ENCODE measurements around the gene EIF4E3. TPM values are rescaled to one million over a fixed set of nuclear protein-coding genes. Genes with fewer than 3 reads are reported as not detected.

The EIF4E3 gene
- total RNA-seq, 1 experiment from 2014 or later, result 2.2 TPM

DNA sequence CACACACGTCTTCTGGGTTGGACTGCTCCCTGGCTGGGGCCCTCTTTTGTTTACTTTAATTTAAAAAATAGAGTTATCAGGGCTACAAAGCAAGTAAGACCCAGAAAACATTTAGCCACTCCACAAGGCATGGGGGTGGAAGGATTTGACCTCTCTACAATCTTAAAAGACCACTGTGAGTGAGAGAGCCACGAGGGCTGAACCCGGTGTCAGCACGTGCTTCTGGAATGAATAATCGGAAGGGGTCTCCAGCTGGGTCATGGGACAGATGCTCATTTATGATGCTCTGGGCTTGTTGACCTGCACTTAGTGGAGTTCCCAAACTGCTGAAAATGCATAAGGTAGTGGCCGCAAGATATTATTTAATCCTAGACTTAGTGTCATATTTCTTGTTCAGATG, 52.4 kb downstream of the EIF4E3 start:
- ChIA-PET CTCF (no interaction called here), POLR2A (ENCODE audit: unreplicated experiment) (no interaction called here)
- Histone ChIP-seq H3K27me3 (ENCODE audit: low read length) (no peaks in the 10 kb centered on the region), H3K9ac (ENCODE audit: low read length) (no peak overlapping the region), H3K9me3 (ENCODE audit: low read length) (no peaks in the 10 kb centered on the region), H3K36me3 (ENCODE audit: low read depth, low read length) (no peaks in the 10 kb centered on the region), H3K27ac (ENCODE audit: low read length) (no peak overlapping the region), H3K4me1 (ENCODE audit: insufficient read depth, low read length) (no peaks in the 10 kb centered on the region), H3F3A (ENCODE audit: low read length, unreplicated experiment) (no peaks in the 10 kb centered on the region), H3K4me2 (ENCODE audit: low read length) (no peak overlapping the region), H3K79me2 (ENCODE audit: low read length) (no peaks in the 10 kb centered on the region), H3K9me2 (replicated peaks; ENCODE audit: low read length) (no peaks in the 10 kb centered on the region), H2AFZ (ENCODE audit: low read length) (no peak overlapping the region), H3K4me3 (ENCODE audit: low read length) (no peak overlapping the region), H4K20me1 (ENCODE audit: low read length) (no peaks in the 10 kb centered on the region)
- DNase-seq (no peak), ATAC-seq (no peak)
- intact Hi-C loops (cut with micrococcal nuclease), result no loop called here
- TF ChIP-seq, protein P1, sequence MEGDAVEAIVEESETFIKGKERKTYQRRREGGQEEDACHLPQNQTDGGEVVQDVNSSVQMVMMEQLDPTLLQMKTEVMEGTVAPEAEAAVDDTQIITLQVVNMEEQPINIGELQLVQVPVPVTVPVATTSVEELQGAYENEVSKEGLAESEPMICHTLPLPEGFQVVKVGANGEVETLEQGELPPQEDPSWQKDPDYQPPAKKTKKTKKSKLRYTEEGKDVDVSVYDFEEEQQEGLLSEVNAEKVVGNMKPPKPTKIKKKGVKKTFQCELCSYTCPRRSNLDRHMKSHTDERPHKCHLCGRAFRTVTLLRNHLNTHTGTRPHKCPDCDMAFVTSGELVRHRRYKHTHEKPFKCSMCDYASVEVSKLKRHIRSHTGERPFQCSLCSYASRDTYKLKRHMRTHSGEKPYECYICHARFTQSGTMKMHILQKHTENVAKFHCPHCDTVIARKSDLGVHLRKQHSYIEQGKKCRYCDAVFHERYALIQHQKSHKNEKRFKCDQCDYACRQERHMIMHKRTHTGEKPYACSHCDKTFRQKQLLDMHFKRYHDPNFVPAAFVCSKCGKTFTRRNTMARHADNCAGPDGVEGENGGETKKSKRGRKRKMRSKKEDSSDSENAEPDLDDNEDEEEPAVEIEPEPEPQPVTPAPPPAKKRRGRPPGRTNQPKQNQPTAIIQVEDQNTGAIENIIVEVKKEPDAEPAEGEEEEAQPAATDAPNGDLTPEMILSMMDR (conservative IDR thresholded peaks at IDR 0.05; ENCODE audit: low read depth, low read length), result no peak
- no peak for TF ChIP-seq EZH2 (IDR thresholded peaks at IDR 0.05; ENCODE audit: low read length, unreplicated experiment)
- TF ChIP-seq EZH2phosphoT487 (IDR thresholded peaks at IDR 0.05; ENCODE audit: borderline replicate concordance, low read length), result no peak
- BruUV-seq (replicated peaks), result no TSS peak

DNA sequence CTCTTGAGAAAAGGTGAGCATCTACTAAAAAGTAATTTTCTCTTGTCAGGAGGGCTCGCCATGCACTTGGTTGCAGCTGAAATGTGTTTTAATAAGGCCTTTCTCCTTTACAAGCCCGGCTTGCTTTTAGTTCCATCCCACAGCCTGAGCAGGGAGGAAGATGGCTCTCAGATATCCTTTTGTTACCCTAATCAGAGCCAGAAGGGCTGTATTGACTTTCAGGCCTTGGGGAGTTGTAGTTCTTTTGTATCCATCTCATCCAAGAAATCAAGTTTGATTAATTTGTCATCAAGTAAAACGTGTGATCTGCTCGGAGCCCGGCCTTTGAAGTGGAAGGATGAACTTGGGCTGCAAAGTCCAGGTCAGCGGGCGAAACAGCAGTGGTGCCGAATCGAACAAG, 52.9 kb downstream of the EIF4E3 start:
- CTCF ChIA-PET, result no interaction called here
- POLR2A ChIA-PET (ENCODE audit: unreplicated experiment), result no interaction called here
- no peak overlapping the region for H3K27ac ChIP-seq (ENCODE audit: low read length)
- H4K20me1 ChIP-seq (ENCODE audit: low read length), result no peaks in the 10 kb centered on the region
- no peak overlapping the region for H3K4me3 ChIP-seq (ENCODE audit: low read length)
- H3K9me3 ChIP-seq (ENCODE audit: low read length), result no peaks in the 10 kb centered on the region
- H3K79me2 ChIP-seq (ENCODE audit: low read length), result no peaks in the 10 kb centered on the region
- no peaks in the 10 kb centered on the region for H3F3A ChIP-seq (ENCODE audit: low read length, unreplicated experiment)
- BruUV-seq (replicated peaks), result no TSS peak
- H2AFZ ChIP-seq (ENCODE audit: low read length), result no peak overlapping the region
- no peaks in the 10 kb centered on the region for H3K9me2 ChIP-seq (replicated peaks; ENCODE audit: low read length)
- DNase-seq (no peak), ATAC-seq (no peak)
- no peaks in the 10 kb centered on the region for H3K36me3 ChIP-seq (ENCODE audit: low read depth, low read length)
- no peaks in the 10 kb centered on the region for H3K27me3 ChIP-seq (ENCODE audit: low read length)
- no peak overlapping the region for H3K4me2 ChIP-seq (ENCODE audit: low read length)
- intact Hi-C loops (cut with micrococcal nuclease), result no loop called here
- H3K9ac ChIP-seq (ENCODE audit: low read length), result no peak overlapping the region
- no peak for TF ChIP-seq EZH2phosphoT487 (IDR thresholded peaks at IDR 0.05; ENCODE audit: borderline replicate concordance, low read length)
- TF ChIP-seq, protein P1 (conservative IDR thresholded peaks at IDR 0.05; ENCODE audit: low read depth, low read length), result no peak
- TF ChIP-seq EZH2 (IDR thresholded peaks at IDR 0.05; ENCODE audit: low read length, unreplicated experiment), result no peak
- no peaks in the 10 kb centered on the region for H3K4me1 ChIP-seq (ENCODE audit: insufficient read depth, low read length)

DNA sequence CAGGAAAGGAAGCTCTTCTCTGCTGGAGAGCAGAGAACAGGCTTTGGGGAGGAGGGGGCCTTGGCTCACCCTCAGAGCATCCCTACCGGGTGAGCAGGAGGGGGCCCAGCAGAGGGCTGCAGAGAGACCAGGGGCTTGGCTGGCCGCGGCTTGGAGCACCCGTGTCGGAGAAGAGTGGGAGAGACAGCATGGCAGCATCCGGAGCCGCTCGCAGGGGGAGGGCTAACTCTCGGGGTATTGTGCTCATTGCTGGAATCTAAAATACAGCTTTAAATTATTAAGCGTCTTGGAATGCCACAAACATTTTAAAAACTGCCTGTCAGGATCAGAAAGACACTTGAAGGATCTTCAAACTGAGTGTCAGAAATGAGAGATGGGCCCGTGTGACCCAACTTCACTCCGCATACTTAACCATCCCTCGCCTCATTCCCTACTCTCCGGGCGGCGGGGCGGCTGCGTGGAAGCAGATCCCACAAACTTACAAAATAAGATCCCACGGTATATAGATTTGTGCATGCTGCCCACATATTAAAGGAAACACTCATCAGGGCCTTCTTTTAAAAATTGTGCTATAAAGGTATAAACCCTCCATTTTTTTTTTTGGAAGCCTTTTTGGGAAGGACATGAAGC, 53.9 kb downstream of the EIF4E3 start:
- Histone ChIP-seq H3K9me2 (replicated peaks; ENCODE audit: low read length) (no peaks in the 10 kb centered on the region), H3K27me3 (ENCODE audit: low read length) (no peaks in the 10 kb centered on the region), H3K9me3 (ENCODE audit: low read length) (no peaks in the 10 kb centered on the region), H3K27ac (ENCODE audit: low read length) (no peak overlapping the region), H3K36me3 (ENCODE audit: low read depth, low read length) (no peaks in the 10 kb centered on the region), H4K20me1 (ENCODE audit: low read length) (no peaks in the 10 kb centered on the region), H3K4me2 (ENCODE audit: low read length) (no peak overlapping the region), H2AFZ (ENCODE audit: low read length) (no peak overlapping the region), H3K79me2 (ENCODE audit: low read length) (no peaks in the 10 kb centered on the region), H3K4me3 (ENCODE audit: low read length) (no peak overlapping the region), H3F3A (ENCODE audit: low read length, unreplicated experiment) (no peaks in the 10 kb centered on the region), H3K4me1 (ENCODE audit: insufficient read depth, low read length) (no peaks in the 10 kb centered on the region), H3K9ac (ENCODE audit: low read length) (no peak overlapping the region)
- ChIA-PET POLR2A (ENCODE audit: unreplicated experiment) (no interaction called here), CTCF (no interaction called here)
- ATAC-seq, result no peak
- TF ChIP-seq EZH2 (IDR thresholded peaks at IDR 0.05; ENCODE audit: low read length, unreplicated experiment) (no peak), EZH2phosphoT487 (IDR thresholded peaks at IDR 0.05; ENCODE audit: borderline replicate concordance, low read length) (no peak)
- TF ChIP-seq, protein P1 (conservative IDR thresholded peaks at IDR 0.05; ENCODE audit: low read depth, low read length), result no peak
- intact Hi-C loops (cut with micrococcal nuclease), result no loop called here
- BruUV-seq (replicated peaks), result no TSS peak
- DNase-seq, result no peak
